Activated T-helper 2 cell treated with anti-CD3 and anti-CD28 coated beads, Interferon-gamma antibody, Interleukin-2, Interleukin-4, amounts not matched to agents 10 μg/mL and 5 μg/mL and 100 μg/mL, durations not matched to agents 14 hours and 24 hours and 36 hours (primary cell): ENCODE measurements around the gene GP2. TPM values are rescaled to one million over a fixed set of nuclear protein-coding genes. Genes with fewer than 3 reads are reported as not detected.
A peak's percentile ranks its signal among the peaks of the same experiment; 100 is the strongest.

Source experiments
- DNase-seq: peaks from one replicate; pipeline ENCODE4 v3.0.0; 2021; ENCODE audit warnings: low spot score
- H3K27ac Mint-ChIP-seq: one replicate; pipeline ENCODE4 v1.8.0; 2021; ENCODE audit warnings: mixed read lengths
- H3K27me3 Mint-ChIP-seq: one replicate; pipeline ENCODE4 v1.8.0; 2021; ENCODE audit warnings: low read depth, mixed read lengths
- H3K36me3 Mint-ChIP-seq: one replicate; pipeline ENCODE4 v1.8.0; 2021; ENCODE audit warnings: low read depth, mixed read lengths
- H3K4me1 Mint-ChIP-seq: one replicate; pipeline ENCODE4 v1.8.0; 2021; ENCODE audit warnings: low read depth, mixed read lengths
- H3K4me3 Mint-ChIP-seq: one replicate; pipeline ENCODE4 v1.8.0; 2021; ENCODE audit warnings: low read depth, mild to moderate bottlenecking, moderate library complexity, mixed read lengths
- H3K9me3 Mint-ChIP-seq: one replicate; pipeline ENCODE4 v1.8.0; 2021; ENCODE audit warnings: mixed read lengths
- intact Hi-C: fragments of 100-400 bp; cut with micrococcal nuclease; formaldehyde crosslinking; loops from one replicate; pipeline ENCODE4 v1.15.1; 2023
- total RNA-seq: library from RNA; stranded (reverse); gene quantifications from 2 replicates; pipeline ENCODE4 v1.2.3, GENCODE V29; 2022

The GP2 gene
- total RNA-seq, 1 donor from 2014 or later: not detected

- Mint-ChIP-seq H3K36me3 (no peaks in the 10 kb centered on the region), H3K9me3 (no peaks in the 10 kb centered on the region), H3K27ac (no peak overlapping the region), H3K27me3 (no peaks in the 10 kb centered on the region), H3K4me3 (no peak overlapping the region), H3K4me1 (no peaks in the 10 kb centered on the region)
- DNase-seq: no peak
- intact Hi-C loops: no loop called here
These were observed 17.5 kb downstream of the GP2 start for GRCh38 chr16:20309786-20310185.

GRCh38 chr16:20308801-20309590 is 18.3 kb downstream of the GP2 start:
- no peak overlapping the region for H3K27ac Mint-ChIP-seq
- no peaks in the 10 kb centered on the region for H3K9me3 Mint-ChIP-seq
- no peak overlapping the region for H3K4me3 Mint-ChIP-seq

GRCh38 chr16:20308266-20308665 is 19.0 kb downstream of the GP2 start:
- Mint-ChIP-seq H3K27me3 (no peaks in the 10 kb centered on the region), H3K27ac (no peak overlapping the region), H3K36me3 (no peaks in the 10 kb centered on the region), H3K4me3 (no peak overlapping the region), H3K9me3 (no peaks in the 10 kb centered on the region), H3K4me1 (no peaks in the 10 kb centered on the region)
- intact Hi-C loops: no loop called here
- DNase-seq: no peak

More at GRCh38 chr16:20308801-20309590, 18.3 kb downstream of the GP2 start:
- no peaks in the 10 kb centered on the region for H3K4me1 Mint-ChIP-seq
- intact Hi-C loops: no loop called here
- no peaks in the 10 kb centered on the region for H3K36me3 Mint-ChIP-seq
- DNase-seq: no peak
- no peaks in the 10 kb centered on the region for H3K27me3 Mint-ChIP-seq

- Mint-ChIP-seq H3K36me3 (no peaks in the 10 kb centered on the region), H3K4me3 (no peak overlapping the region), H3K9me3 (no peaks in the 10 kb centered on the region), H3K27ac (no peak overlapping the region), H3K4me1 (no peaks in the 10 kb centered on the region), H3K27me3 (no peaks in the 10 kb centered on the region)
- DNase-seq: no peak
- intact Hi-C loops: no loop called here
These were observed 19.5 kb downstream of the GP2 start for GRCh38 chr16:20307791-20308190.

- H3K9me3 Mint-ChIP-seq: no peaks in the 10 kb centered on the region
- no peaks in the 10 kb centered on the region for H3K4me1 Mint-ChIP-seq
- H3K27me3 Mint-ChIP-seq: no peaks in the 10 kb centered on the region
- no peak for DNase-seq
- H3K36me3 Mint-ChIP-seq: no peaks in the 10 kb centered on the region
- no peak overlapping the region for H3K4me3 Mint-ChIP-seq
- no peak overlapping the region for H3K27ac Mint-ChIP-seq
- intact Hi-C loops: no loop called here
These were observed 20.1 kb downstream of the GP2 start for GRCh38 chr16:20307240-20307671.

- Mint-ChIP-seq H3K27ac (no peak overlapping the region), H3K9me3 (no peaks in the 10 kb centered on the region), H3K27me3 (no peaks in the 10 kb centered on the region), H3K36me3 (no peaks in the 10 kb centered on the region), H3K4me3 (no peak overlapping the region), H3K4me1 (no peaks in the 10 kb centered on the region)
- intact Hi-C loops: no loop called here
- no peak for DNase-seq
These were observed 20.9 kb downstream of the GP2 start for GRCh38 chr16:20306401-20306800.

GRCh38 chr16:20303012-20303411 is 24.3 kb downstream of the GP2 start:
- Mint-ChIP-seq H3K4me3 (no peak overlapping the region), H3K36me3 (no peaks in the 10 kb centered on the region), H3K27ac (no peak overlapping the region), H3K4me1 (no peaks in the 10 kb centered on the region), H3K27me3 (no peaks in the 10 kb centered on the region), H3K9me3 (no peaks in the 10 kb centered on the region)
- no peak for DNase-seq
- intact Hi-C loops: no loop called here

GRCh38 chr16:20302389-20302788 is 24.9 kb downstream of the GP2 start:
- Mint-ChIP-seq H3K9me3 (no peaks in the 10 kb centered on the region), H3K27me3 (no peaks in the 10 kb centered on the region), H3K27ac (no peak overlapping the region), H3K4me3 (no peak overlapping the region), H3K36me3 (no peaks in the 10 kb centered on the region), H3K4me1 (no peaks in the 10 kb centered on the region)
- no peak for DNase-seq
- intact Hi-C loops: no loop called here

- Mint-ChIP-seq H3K4me3 (no peak overlapping the region), H3K4me1 (no peaks in the 10 kb centered on the region), H3K36me3 (no peaks in the 10 kb centered on the region), H3K9me3 (no peaks in the 10 kb centered on the region), H3K27ac (no peak overlapping the region), H3K27me3 (no peaks in the 10 kb centered on the region)
- no peak for DNase-seq
- intact Hi-C loops: no loop called here
These were observed 25.5 kb downstream of the GP2 start for GRCh38 chr16:20301840-20302239.

- Mint-ChIP-seq H3K9me3 (no peaks in the 10 kb centered on the region), H3K36me3 (no peaks in the 10 kb centered on the region), H3K27ac (no peak overlapping the region), H3K27me3 (no peaks in the 10 kb centered on the region), H3K4me1 (no peaks in the 10 kb centered on the region), H3K4me3 (no peak overlapping the region)
- intact Hi-C loops: loop anchor here (1.0 kb wide), 1 partner anchor 393 kb away; no protein-coding TSS in a partner anchor
- DNase-seq: peak; percentile 25
These were observed 26.8 kb downstream of the GP2 start for GRCh38 chr16:20300312-20301097.

- DNase-seq: no peak
- H3K36me3 Mint-ChIP-seq: no peaks in the 10 kb centered on the region
- no peaks in the 10 kb centered on the region for H3K4me1 Mint-ChIP-seq
- no peak overlapping the region for H3K27ac Mint-ChIP-seq
- intact Hi-C loops: no loop called here
- no peaks in the 10 kb centered on the region for H3K9me3 Mint-ChIP-seq
- no peak overlapping the region for H3K4me3 Mint-ChIP-seq
- H3K27me3 Mint-ChIP-seq: no peaks in the 10 kb centered on the region
These were observed 28.9 kb downstream of the GP2 start for GRCh38 chr16:20298452-20298851.

- no peak overlapping the region for H3K4me3 Mint-ChIP-seq
- intact Hi-C loops: no loop called here
- no peaks in the 10 kb centered on the region for H3K4me1 Mint-ChIP-seq
- H3K27ac Mint-ChIP-seq: no peak overlapping the region
- H3K27me3 Mint-ChIP-seq: no peaks in the 10 kb centered on the region
- no peaks in the 10 kb centered on the region for H3K9me3 Mint-ChIP-seq
- DNase-seq: no peak
- no peaks in the 10 kb centered on the region for H3K36me3 Mint-ChIP-seq
These were observed 35.8 kb downstream of the GP2 start for GRCh38 chr16:20291208-20292206.
